GM19452 (cell line): Measurements from ENCODE around the gene ADM.
"Not testable (repeated sequence)": the region's sequence is repeated elsewhere in the genome, so short reads cannot be mapped to it uniquely, and the experiment has no call there.

Experiments used
- ATAC-seq: cut with Tn5 transposase; IDR thresholded peaks from one replicate; pipeline ENCODE4 v1.9.1; 2021; ENCODE audit not compliant: unreplicated experiment

The ADM gene

GRCh38 chr11:10304495-10305261, at the start of gene ADM:
ADM (plus strand) TSS chr11:10305073; CDS start chr11:10305701, 628 bp downstream.
- no peak for ATAC-seq

DNA sequence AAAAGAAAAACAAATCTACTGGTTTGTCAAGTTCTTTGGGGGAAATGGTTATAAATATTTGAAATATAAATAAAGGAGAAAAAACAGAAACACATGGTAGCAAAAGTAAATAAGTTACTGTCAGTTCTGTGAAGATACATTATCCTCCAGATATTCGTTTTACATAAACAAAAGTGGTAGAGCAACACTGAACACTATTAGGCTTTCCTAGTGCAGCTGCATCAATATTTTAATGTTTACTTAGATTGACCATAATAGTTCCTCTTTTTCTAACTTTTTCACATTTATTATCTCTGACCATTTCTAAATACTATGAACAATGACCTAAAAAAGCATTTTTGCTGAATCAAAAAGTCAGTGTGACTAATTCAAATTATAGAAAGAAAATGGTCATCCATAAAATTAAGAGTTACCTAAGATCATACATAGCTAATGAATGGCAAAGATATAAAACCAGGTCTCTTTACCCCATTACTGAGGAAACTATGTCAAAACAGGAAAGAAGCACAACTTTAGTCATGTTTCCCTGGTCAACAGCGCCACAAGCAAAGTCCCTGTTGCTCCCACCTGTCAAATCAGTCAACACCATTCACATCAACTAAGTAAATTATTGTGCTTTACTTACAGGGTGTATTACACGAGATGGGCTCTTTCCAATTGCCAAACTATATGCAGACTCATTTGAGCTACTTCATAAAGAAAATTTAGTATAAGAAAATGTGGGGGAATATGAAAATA, 49.3 kb upstream of the ADM start:
- no peak for ATAC-seq

DNA sequence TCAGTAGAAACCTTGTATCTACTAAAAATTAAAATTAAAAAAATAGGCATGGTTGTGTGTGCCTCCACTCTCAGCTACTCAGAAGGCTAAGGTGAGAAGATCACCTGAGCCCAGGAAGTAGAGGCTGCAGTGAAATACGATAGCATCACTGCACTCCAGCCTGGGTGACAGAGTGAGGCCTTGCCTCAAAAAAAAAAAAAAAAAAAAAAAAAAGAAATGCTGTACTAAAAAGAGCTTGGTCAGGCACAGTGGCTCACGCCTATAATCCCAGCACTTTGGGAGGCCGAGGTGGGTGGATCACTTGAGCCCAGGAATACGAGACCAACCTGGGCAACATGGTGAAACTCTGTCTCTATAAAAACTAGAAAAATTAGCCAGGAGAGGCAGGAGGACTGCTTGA, 47.4 kb upstream of the ADM start:
- no peak for ATAC-seq

DNA sequence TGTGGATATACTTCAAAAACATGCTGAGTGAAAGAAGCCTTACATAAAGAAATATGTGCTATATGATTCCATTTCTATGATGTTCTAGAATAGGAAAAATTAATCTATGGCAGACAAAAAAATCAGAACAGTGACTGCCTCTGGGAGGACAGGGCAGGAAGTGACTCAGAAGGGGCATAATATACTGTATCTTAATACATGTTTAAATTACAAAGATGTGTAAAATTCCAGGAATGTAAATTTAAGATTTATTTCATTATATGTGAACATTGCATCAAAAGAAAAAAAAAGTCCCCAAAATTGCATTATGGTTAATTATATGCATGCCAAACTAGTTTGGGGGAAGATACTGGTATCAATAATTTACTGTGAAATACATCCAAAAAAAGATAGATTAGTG, 43.1 kb upstream of the ADM start:
- ATAC-seq: no peak

- no peak for ATAC-seq
Measured at GRCh38 chr11:10263929-10264328, 40.9 kb upstream of the ADM start.

DNA sequence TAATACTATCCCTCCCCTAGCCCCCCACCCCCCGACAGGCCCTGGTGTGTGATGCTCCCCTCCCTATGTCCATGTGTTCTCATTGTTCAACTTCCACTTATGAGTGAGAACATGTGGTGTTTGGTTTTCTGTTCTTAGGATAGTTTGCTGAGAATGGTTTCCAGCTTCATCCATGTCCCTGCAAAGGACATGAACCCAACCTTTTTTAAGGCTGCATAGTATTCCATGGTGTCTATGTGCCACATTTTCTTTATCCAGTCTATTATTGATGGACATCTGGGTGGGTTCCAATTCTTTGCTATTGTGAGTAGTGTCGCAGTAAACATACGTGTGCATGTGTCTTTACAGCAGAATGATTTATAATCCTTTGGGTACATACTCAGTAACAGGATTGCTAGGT, 40.2 kb upstream of the ADM start:
- ATAC-seq: not testable (repeated sequence)

GRCh38 chr11:10265936-10266335, 38.9 kb upstream of the ADM start:
- ATAC-seq: no peak

- no peak for ATAC-seq
Measured at GRCh38 chr11:10267821-10268220, 37.1 kb upstream of the ADM start.

DNA sequence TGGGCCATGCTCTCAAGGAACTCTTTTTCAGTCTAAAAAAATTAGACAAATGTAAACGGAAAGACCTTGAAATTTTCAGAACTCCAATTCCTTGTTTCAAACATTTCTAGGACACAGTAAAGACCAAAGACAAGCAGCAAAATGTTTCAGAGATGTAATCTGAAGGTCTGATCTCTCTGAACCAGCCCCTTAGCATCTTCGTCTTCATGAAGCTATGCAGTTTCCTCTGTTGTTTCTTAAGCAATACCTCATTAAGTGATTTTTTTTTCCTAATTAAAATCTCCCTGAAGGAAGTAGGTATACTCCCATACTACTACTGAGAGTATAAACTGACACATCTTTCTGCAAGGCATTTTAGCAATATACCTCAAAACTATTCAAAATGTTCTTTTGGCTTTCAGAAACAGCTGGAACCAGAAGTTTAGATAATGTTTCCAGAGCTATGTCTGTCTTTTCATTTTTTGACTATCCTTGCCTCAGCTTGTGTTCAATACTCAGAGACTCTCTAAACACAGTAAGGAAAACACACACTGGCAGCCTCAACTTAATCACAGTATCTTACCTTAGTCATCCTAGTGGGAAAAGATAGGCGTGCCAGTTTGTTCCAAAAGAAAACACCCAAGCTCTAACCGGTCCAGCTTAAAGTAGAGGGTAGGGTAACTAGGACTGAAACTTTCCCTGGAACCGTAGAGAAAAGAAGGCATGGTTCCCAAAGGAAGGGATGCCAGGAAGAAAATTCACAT, 36.0 kb upstream of the ADM start:
- no peak for ATAC-seq

DNA sequence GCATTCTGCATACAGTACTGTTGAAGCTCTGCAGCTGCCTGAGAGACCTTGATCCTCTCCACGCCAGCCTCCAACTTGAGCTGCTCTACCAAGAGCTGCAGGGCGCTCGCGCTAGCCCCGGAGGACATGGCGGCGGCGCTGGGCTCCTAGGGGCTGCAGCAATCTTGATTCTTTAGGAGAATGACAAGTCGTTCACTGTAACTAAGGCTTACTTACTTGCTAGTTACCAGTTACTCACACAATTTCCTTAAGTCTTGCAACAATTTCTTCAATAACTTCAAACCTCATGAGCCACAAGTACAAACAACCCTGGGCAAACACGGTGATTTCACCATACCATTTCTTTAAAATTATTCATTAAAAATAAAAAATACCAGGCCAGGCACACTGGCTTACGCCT, 32.7 kb upstream of the ADM start:
- ATAC-seq: no peak

GRCh38 chr11:10273738-10274137, 31.1 kb upstream of the ADM start:
- ATAC-seq: no peak

DNA sequence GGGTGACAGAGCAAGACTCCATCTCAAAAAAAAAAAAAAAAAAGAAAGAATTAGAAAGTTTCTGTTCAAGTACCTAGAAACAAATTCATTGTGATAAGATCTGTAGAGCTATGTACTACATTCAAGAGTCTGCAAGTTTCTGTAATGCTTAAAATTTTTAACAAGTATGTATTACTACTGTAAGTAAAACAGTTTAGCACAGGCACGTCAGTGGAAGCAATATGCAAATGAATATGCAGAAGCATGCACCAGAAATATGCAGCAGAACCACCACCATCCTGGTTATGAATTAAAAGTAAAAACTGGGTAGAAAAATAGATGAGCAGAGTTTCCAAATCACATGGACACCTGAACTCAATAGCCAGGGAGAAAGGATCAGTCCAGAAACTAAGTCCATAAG, 30.1 kb upstream of the ADM start:
- ATAC-seq: no peak

- no peak for ATAC-seq
Measured at GRCh38 chr11:10275714-10276113, 29.2 kb upstream of the ADM start.

DNA sequence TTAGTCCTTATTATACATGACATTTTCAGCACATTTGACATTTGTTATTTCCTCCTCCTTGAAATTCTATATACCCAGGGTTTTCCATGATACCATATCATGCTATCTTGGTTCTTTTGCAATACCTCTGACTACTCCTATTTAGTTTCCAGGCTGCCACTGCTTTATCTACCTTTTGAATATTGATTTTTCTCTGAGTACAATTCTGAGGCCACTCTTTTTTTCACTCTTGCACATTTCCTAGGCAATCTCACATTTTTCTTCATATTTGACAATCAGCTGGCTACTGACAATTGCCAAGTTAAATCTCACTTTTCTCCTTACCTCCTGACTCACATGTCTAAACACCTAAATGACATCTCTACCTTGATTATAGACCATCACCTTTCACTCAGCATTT, 22.8 kb upstream of the ADM start:
- no peak for ATAC-seq

DNA sequence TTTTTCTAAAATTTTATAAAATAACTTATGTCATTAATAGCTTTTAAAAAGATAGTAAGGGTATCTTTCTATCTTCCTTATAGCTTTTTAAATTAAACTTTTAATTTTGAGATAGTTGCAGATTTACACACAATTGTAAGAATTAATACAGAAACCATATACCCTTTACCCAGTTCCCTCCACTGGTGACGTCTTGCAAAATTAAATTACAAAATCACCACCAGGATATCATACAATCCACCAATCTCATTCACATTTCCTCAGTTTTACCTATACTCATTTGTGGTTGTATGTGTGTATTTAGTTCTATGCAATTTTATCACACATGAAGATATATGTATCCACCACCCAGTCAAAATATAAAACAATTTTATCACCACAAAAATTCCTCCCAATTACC, 20.9 kb upstream of the ADM start:
- no peak for ATAC-seq

GRCh38 chr11:10285148-10285802, 19.6 kb upstream of the ADM start:
- ATAC-seq: no peak

DNA sequence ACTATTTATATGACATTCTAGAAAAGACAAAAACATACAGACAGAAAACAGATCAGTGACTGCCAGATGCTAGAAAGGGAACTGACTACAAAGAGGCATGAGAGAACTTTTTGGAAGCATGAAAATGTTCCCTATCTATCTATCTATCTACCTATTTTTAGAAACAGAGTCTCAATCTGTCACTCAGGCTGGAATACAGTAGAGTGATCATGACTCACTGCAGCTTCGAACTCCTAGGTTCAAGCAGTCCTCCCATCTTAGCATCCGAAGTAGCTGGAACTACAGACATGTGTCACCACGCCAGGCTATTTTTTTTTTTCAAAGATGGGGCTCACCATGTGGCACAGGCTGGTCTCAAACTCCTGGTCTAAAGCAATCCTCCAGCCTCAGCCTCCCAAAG, 17.7 kb upstream of the ADM start:
- no peak for ATAC-seq

DNA sequence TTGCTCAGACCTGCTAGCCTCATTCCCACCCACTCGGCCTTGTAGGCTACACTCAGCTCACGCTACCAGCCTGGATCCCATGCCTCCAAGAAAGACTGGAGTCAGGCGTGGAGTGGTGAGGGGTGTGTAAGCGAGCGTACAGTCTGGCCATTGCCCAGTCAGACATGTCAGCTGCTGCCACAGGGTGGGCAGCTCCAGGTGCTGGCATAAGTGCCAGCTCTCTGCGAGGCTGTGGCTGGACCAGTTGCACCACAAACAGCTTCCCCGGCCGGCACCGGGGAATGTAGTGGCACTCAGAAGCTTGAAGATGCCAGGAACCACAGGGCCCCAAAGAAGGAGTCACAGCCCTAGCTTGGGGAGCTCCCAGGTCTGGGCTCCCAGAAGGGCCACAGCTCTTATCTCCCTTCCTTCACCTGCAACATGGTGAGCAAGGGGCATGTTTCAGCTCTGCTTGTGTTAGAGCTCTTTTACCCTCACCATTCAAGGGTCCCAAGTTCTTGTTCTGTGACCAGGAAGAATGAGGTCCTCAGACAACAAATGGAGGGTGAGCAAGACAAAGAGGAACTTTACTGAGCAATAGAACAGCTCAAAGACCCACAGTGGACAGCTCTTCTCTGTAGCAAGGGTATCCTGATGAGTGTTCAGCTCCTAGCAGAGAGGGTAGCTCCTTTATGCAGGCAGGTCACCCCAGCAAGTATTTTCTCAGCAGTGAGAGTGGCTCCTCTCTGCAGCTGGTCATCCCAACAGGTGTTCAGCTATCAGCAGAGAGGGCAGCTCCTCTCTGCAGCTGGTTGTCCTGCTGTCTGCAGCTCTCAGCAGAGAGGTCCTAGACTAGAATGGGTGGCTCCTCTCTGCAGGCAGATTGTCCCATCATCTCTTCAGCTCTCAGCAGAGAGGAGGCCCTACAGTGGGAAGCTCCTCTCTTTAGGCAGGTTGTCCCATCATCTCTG, 16.8 kb upstream of the ADM start:
- ATAC-seq: no peak

- no peak for ATAC-seq
Measured at GRCh38 chr11:10288881-10289764, 15.8 kb upstream of the ADM start.
